Trophoblast cell (in vitro differentiated cells and primary cell): ENCODE measurements around the gene SPOCK1.

Experiments
- DNase-seq, 2 donors: peaks; one replicate each; pipeline ENCODE4 v3.0.0-alpha.2; 2016
- H2AFZ ChIP-seq: 2 replicates; pipeline ENCODE4 v1.6.1; 2013; ENCODE audit warnings: low read length, moderate library complexity, mild to moderate bottlenecking; ENCODE audit not compliant: insufficient read depth, poor library complexity
- H2AK5ac ChIP-seq: 2 replicates; pipeline ENCODE4 v1.6.1; 2013; ENCODE audit warnings: mild to moderate bottlenecking, low read length
- H2BK120ac ChIP-seq: 2 replicates; pipeline ENCODE4 v1.6.1; 2013; ENCODE audit warnings: low read length, mild to moderate bottlenecking, moderate library complexity; ENCODE audit not compliant: insufficient read depth, poor library complexity
- H2BK12ac ChIP-seq: 2 replicates; pipeline ENCODE4 v1.6.1; 2013; ENCODE audit warnings: mild to moderate bottlenecking, low read length, moderate library complexity
- H2BK5ac ChIP-seq: 2 replicates; pipeline ENCODE4 v1.6.1; 2013; ENCODE audit warnings: low read length, low read depth, moderate library complexity, mild to moderate bottlenecking; ENCODE audit not compliant: poor library complexity
- H3K14ac ChIP-seq: 2 replicates; pipeline ENCODE4 v1.6.1; 2013; ENCODE audit warnings: mild to moderate bottlenecking, low read length
- H3K18ac ChIP-seq: 2 replicates; pipeline ENCODE4 v1.6.1; 2013; ENCODE audit warnings: mild to moderate bottlenecking, low read length
- H3K23ac ChIP-seq: 2 replicates; pipeline ENCODE4 v1.6.1; 2013; ENCODE audit warnings: low read length
- H3K27ac ChIP-seq: 2 replicates; pipeline ENCODE4 v1.5.1; 2013; ENCODE audit warnings: low read depth, mild to moderate bottlenecking, inconsistent platforms, low read length, moderate library complexity
- H3K27me3 ChIP-seq: 2 replicates; pipeline ENCODE4 v1.6.1; 2013; ENCODE audit warnings: inconsistent platforms, mild to moderate bottlenecking, low read length, moderate library complexity; ENCODE audit not compliant: insufficient read depth
- H3K36me3 ChIP-seq, 2 experiments: 1 replicate in 1 of 2; 2 replicates in 1 of 2; pipeline ENCODE4 v1.6.1; 2013; ENCODE audit warnings: low read length in 2 of 2, mild to moderate bottlenecking in 2 of 2, moderate library complexity in 1 of 2; ENCODE audit not compliant: insufficient read depth in 2 of 2, control insufficient read depth in 1 of 2
- H3K4ac ChIP-seq: 2 replicates; pipeline ENCODE4 v1.6.1; 2013; ENCODE audit warnings: low read depth, mild to moderate bottlenecking, low read length, moderate library complexity
- H3K4me1 ChIP-seq, 2 experiments: 1 replicate in 1 of 2; 2 replicates in 1 of 2; pipeline ENCODE4 v1.6.1; 2013; ENCODE audit warnings: low read length in 2 of 2, mild to moderate bottlenecking in 2 of 2, moderate library complexity in 1 of 2; ENCODE audit not compliant: insufficient read depth in 2 of 2, control insufficient read depth in 1 of 2
- H3K4me2 ChIP-seq: 2 replicates; pipeline ENCODE4 v1.6.1; 2013; ENCODE audit warnings: inconsistent platforms, mild to moderate bottlenecking, low read length, moderate library complexity
- H3K4me3 ChIP-seq: 2 replicates; pipeline ENCODE4 v1.5.1; 2013; ENCODE audit warnings: mild to moderate bottlenecking, low read depth, low read length, inconsistent platforms
- H3K79me1 ChIP-seq: one replicate; pipeline ENCODE4 v1.6.1; 2013; ENCODE audit warnings: low read length
- H3K79me2 ChIP-seq: 2 replicates; pipeline ENCODE4 v1.6.1; 2013; ENCODE audit warnings: low read length, mild to moderate bottlenecking; ENCODE audit not compliant: control insufficient read depth, insufficient read depth, poor library complexity
- H3K9ac ChIP-seq: 2 replicates; pipeline ENCODE4 v1.6.1; 2013; ENCODE audit warnings: mild to moderate bottlenecking, low read length
- H3K9me3 ChIP-seq: 2 replicates; pipeline ENCODE4 v1.6.1; 2013; ENCODE audit warnings: low read depth, mild to moderate bottlenecking, control low read depth, inconsistent platforms, low read length; ENCODE audit not compliant: insufficient read depth
- H4K12ac ChIP-seq: 2 replicates; pipeline ENCODE4 v1.6.1; 2013; ENCODE audit warnings: low read depth, mild to moderate bottlenecking, low read length, moderate library complexity
- H4K8ac ChIP-seq: 2 replicates; pipeline ENCODE4 v1.6.1; 2013; ENCODE audit warnings: low read depth, mild to moderate bottlenecking, low read length, moderate library complexity
- H4K91ac ChIP-seq: one replicate; pipeline ENCODE4 v1.6.1; 2013; ENCODE audit warnings: low read depth, mild to moderate bottlenecking, low read length, moderate library complexity
- WGBS: extraction: QIAGEN DNeasy Blood & Tissue Kit; methylation state at CpG from one replicate; pipeline ENCODE4 v1.1.7; 2013; ENCODE audit warnings: missing lambda C conversion rate; ENCODE audit not compliant: insufficient read length, insufficient coverage; ENCODE audit errors: extremely low coverage; 5-methylcytosine and 5-hydroxymethylcytosine counted together

SPOCK1 gene

DNA sequence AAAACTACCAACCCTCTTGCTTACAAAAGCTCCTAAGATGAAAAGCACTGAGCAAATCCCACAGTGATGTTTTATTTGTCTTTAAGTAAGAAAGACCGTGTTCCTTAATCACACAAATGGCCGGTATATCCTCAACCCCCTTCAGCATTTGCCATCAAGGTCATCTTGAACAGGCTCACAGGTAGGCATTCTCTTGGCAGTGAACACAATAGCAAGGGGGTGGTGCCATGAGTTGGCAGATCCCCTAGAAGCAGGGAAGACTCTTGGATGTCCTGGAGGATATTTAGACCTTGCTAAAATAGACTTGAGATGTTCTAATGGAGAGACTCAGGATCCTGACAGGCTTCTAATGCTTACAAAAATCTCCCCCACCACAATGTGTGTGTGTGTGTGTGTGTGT lies 323.0 kb downstream of the SPOCK1 start:
- no peak overlapping the region for H2BK120ac ChIP-seq
- no peak overlapping the region for H3K23ac ChIP-seq
- no peak overlapping the region for H2BK12ac ChIP-seq
- no peak overlapping the region for H3K14ac ChIP-seq
- no peak overlapping the region for H3K18ac ChIP-seq
- H4K8ac ChIP-seq = no peak overlapping the region
- no peak overlapping the region for H3K9ac ChIP-seq
- H3K27ac ChIP-seq = no peak overlapping the region
- H3K79me1 ChIP-seq = no peaks in the 10 kb centered on the region
- peaks cover 0 to 2% of the 10 kb centered on the region in 2 experiments for H3K4me1 ChIP-seq
- H4K12ac ChIP-seq = no peak overlapping the region
- no peak overlapping the region for H4K91ac ChIP-seq
- H3K27me3 ChIP-seq = no peaks in the 10 kb centered on the region
- no CpG with 5 or more reads among the region's 2 CpGs for WGBS
- no peaks in the 10 kb centered on the region for H3K36me3 ChIP-seq
- H2AFZ ChIP-seq = no peak overlapping the region
- H3K79me2 ChIP-seq = no peaks in the 10 kb centered on the region
- H3K4ac ChIP-seq = no peak overlapping the region
- no peak overlapping the region for H2BK5ac ChIP-seq
- H3K4me2 ChIP-seq = no peak overlapping the region
- H3K4me3 ChIP-seq = no peak overlapping the region
- H3K9me3 ChIP-seq = no peaks in the 10 kb centered on the region
- no peak for DNase-seq
- H2AK5ac ChIP-seq = no peak overlapping the region

DNA sequence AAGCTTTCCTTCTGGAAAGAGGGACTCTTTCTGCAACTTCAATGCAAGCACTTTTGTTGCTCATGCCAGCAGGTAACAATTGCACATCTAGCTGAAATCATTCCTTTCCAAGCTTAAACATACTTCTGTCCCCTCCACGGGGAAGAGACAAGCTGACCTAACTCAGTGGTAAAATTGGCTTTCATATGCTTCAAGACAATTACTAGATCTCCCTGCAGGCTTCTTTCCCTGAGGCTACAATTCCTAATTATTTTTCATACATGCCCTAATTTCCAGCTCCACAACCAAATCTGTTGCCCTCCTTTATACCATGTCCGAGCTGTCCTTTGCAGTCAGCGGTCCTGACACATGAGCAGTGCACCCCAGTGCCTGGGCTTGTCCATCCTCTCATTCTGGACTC lies 324.9 kb downstream of the SPOCK1 start:
- H4K91ac ChIP-seq = no peak overlapping the region
- peaks cover 0 to 2% of the 10 kb centered on the region in 2 experiments for H3K4me1 ChIP-seq
- no peak overlapping the region for H4K12ac ChIP-seq
- H2AK5ac ChIP-seq = no peak overlapping the region
- H3K23ac ChIP-seq = no peak overlapping the region
- no peak overlapping the region for H3K27ac ChIP-seq
- no peak overlapping the region for H4K8ac ChIP-seq
- DNase-seq = no peak
- H2BK12ac ChIP-seq = no peak overlapping the region
- no peak overlapping the region for H2BK5ac ChIP-seq
- H3K27me3 ChIP-seq = no peaks in the 10 kb centered on the region
- no peak overlapping the region for H3K4me3 ChIP-seq
- H3K9ac ChIP-seq = no peak overlapping the region
- H2AFZ ChIP-seq = no peak overlapping the region
- H3K36me3 ChIP-seq = no peaks in the 10 kb centered on the region
- H2BK120ac ChIP-seq = no peak overlapping the region
- no peak overlapping the region for H3K4me2 ChIP-seq
- no peaks in the 10 kb centered on the region for H3K9me3 ChIP-seq
- no peak overlapping the region for H3K18ac ChIP-seq
- H3K4ac ChIP-seq = no peak overlapping the region
- H3K14ac ChIP-seq = no peak overlapping the region
- H3K79me1 ChIP-seq = no peaks in the 10 kb centered on the region
- WGBS = no CpG with 5 or more reads among the region's 3 CpGs
- H3K79me2 ChIP-seq = no peaks in the 10 kb centered on the region

- H4K91ac ChIP-seq = no peak overlapping the region
- H3K4me3 ChIP-seq = no peak overlapping the region
- DNase-seq = no peak
- H2AK5ac ChIP-seq = no peak overlapping the region
- no peak overlapping the region for H2BK5ac ChIP-seq
- no peaks in the 10 kb centered on the region for H3K79me2 ChIP-seq
- H3K9ac ChIP-seq = no peak overlapping the region
- H3K23ac ChIP-seq = no peak overlapping the region
- H4K8ac ChIP-seq = no peak overlapping the region
- H3K9me3 ChIP-seq = no peaks in the 10 kb centered on the region
- H2AFZ ChIP-seq = no peak overlapping the region
- H3K4me1 ChIP-seq = peaks cover 0 to 2% of the 10 kb centered on the region in 2 experiments
- H3K79me1 ChIP-seq = no peaks in the 10 kb centered on the region
- H3K4me2 ChIP-seq = no peak overlapping the region
- no CpG with 5 or more reads among the region's 2 CpGs for WGBS
- H4K12ac ChIP-seq = no peak overlapping the region
- H3K14ac ChIP-seq = no peak overlapping the region
- no peak overlapping the region for H2BK12ac ChIP-seq
- no peak overlapping the region for H3K18ac ChIP-seq
- H3K36me3 ChIP-seq = no peaks in the 10 kb centered on the region
- no peaks in the 10 kb centered on the region for H3K27me3 ChIP-seq
- no peak overlapping the region for H3K4ac ChIP-seq
- no peak overlapping the region for H2BK120ac ChIP-seq
- no peak overlapping the region for H3K27ac ChIP-seq
Measured at GRCh38 chr5:137172258-137172657, 326.9 kb downstream of the SPOCK1 start.

GRCh38 chr5:137167187-137167586 lies 331.9 kb downstream of the SPOCK1 start:
- Histone ChIP-seq H3K79me1 (no peaks in the 10 kb centered on the region), H3K27ac (no peak overlapping the region), H3K18ac (no peak overlapping the region), H2AFZ (no peak overlapping the region), H2BK5ac (no peak overlapping the region), H2AK5ac (no peak overlapping the region), H3K14ac (no peak overlapping the region), H3K4me2 (no peak overlapping the region), H3K36me3 (no peaks in the 10 kb centered on the region), H2BK12ac (no peak overlapping the region), H4K12ac (no peak overlapping the region), H3K79me2 (peaks cover 2% of the 10 kb centered on the region), H3K9me3 (no peaks in the 10 kb centered on the region), H4K91ac (no peak overlapping the region), H4K8ac (no peak overlapping the region), H3K4me1 (no peaks in the 10 kb centered on the region), H3K4ac (no peak overlapping the region), H3K4me3 (no peak overlapping the region), H3K27me3 (no peaks in the 10 kb centered on the region), H2BK120ac (no peak overlapping the region), H3K9ac (no peak overlapping the region), H3K23ac (no peak overlapping the region)
- DNase-seq = no peak
